SK-N-SH (cell line): ENCODE measurements around the gene OLR1. TPM values are rescaled to one million over a fixed set of nuclear protein-coding genes. Genes with fewer than 3 reads are reported as not detected.

ENCODE experiments used
- CTCF ChIA-PET: fragments of 300-600, 350-600 bp; formaldehyde crosslinking; extraction: SDS; loops from one replicate; lab custom pipeline; 2021; lab: Yijun Ruan, JAX
- POLR2A ChIA-PET: fragments of 350-600 bp; sonication (Branson Sonifier 250); formaldehyde crosslinking; extraction: SDS; loops from one replicate; lab custom pipeline; 2020; ENCODE audit warnings: antibody characterized with exemption, inconsistent platforms; lab: Yijun Ruan, JAX
- DNase-seq: peaks from one replicate; pipeline ENCODE4 v3.0.0; 2012
- H2AFZ ChIP-seq: fragments of 200-600 bp; sonication (generic); 2 replicates; pipeline ENCODE4 v1.8.1; 2016; ENCODE audit warnings: antibody characterized with exemption, mild to moderate bottlenecking, low read depth
- H3F3A ChIP-seq: fragments of 200-600 bp; sonication (generic); replicated peaks from 2 replicates; pipeline ENCODE3; 2016; ENCODE audit warnings: antibody characterized with exemption, mild to moderate bottlenecking; ENCODE audit not compliant: insufficient read depth
- H3K27ac ChIP-seq, 2 experiments: fragments of 200-500 bp in 1 of 2; fragments of 200-600 bp in 1 of 2; sonication (Bioruptor generic) in 1 of 2; sonication (generic), shearing (Covaris generic) in 1 of 2; 2 replicates each; pipeline versions ENCODE4 v1.5.1 to v1.6.1; 2014 to 2016; ENCODE audit warnings: low read depth in 2 of 2, inconsistent platforms in 1 of 2, low read length in 1 of 2, mild to moderate bottlenecking in 1 of 2, mixed read lengths in 1 of 2
- H3K27me3 ChIP-seq: fragments of 200-600 bp; sonication (generic), shearing (Covaris generic); 2 replicates; pipeline ENCODE4 v1.6.1; 2016; ENCODE audit warnings: mixed run types; ENCODE audit not compliant: insufficient read depth
- H3K36me3 ChIP-seq, 2 experiments: fragments of 200-500 bp in 1 of 2; fragments of 200-600 bp in 1 of 2; sonication (Bioruptor generic) in 1 of 2; sonication (generic) in 1 of 2; replicated peaks in 1 of 2; 2 replicates each; pipeline versions ENCODE3 to v1.5.1; 2014 to 2016; ENCODE audit warnings: low read length in 1 of 2, mild to moderate bottlenecking in 1 of 2; ENCODE audit not compliant: insufficient read depth in 2 of 2, control insufficient read depth in 1 of 2
- H3K4me1 ChIP-seq, 2 experiments: fragments of 200-500 bp in 1 of 2; fragments of 200-600 bp in 1 of 2; sonication (Bioruptor generic) in 1 of 2; sonication (generic), shearing (Covaris generic) in 1 of 2; 2 replicates each; pipeline versions ENCODE4 v1.5.1 to v1.6.1; 2014 to 2016; ENCODE audit warnings: low read depth in 1 of 2, low read length in 1 of 2, mixed run types in 1 of 2; ENCODE audit not compliant: insufficient read depth in 2 of 2, control insufficient read depth in 1 of 2
- H3K4me2 ChIP-seq: fragments of 200-600 bp; sonication (generic), shearing (Covaris generic); 2 replicates; pipeline ENCODE4 v1.6.1; 2017; ENCODE audit warnings: mixed run types
- H3K4me3 ChIP-seq, 2 experiments: fragments of 200-500 bp in 1 of 2; fragments of 200-600 bp in 1 of 2; sonication (Bioruptor generic) in 1 of 2; sonication (generic), shearing (Covaris generic) in 1 of 2; 2 replicates each; pipeline versions ENCODE4 v1.5.1 to v1.8.1; 2014 to 2016; ENCODE audit warnings: low read depth in 2 of 2, inconsistent platforms in 1 of 2, low read length in 1 of 2, mild to moderate bottlenecking in 1 of 2, mixed read lengths in 1 of 2, moderate library complexity in 1 of 2
- H3K79me2 ChIP-seq: fragments of 200-600 bp; sonication (generic); 2 replicates; pipeline ENCODE4 v1.8.1; 2017; ENCODE audit warnings: mild to moderate bottlenecking; ENCODE audit not compliant: insufficient read depth
- H3K9ac ChIP-seq: fragments of 200-600 bp; sonication (generic); 2 replicates; pipeline ENCODE4 v1.6.1; 2017; ENCODE audit warnings: mixed run types
- H3K9me2 ChIP-seq: fragments of 200-600 bp; sonication (generic); 2 replicates; pipeline ENCODE4 v1.6.1; 2017; ENCODE audit warnings: mixed run types
- H3K9me3 ChIP-seq: fragments of 200-600 bp; sonication (generic); 2 replicates; pipeline ENCODE4 v1.6.1; 2017; ENCODE audit warnings: mixed run types, mild to moderate bottlenecking, moderate library complexity
- H4K20me1 ChIP-seq: fragments of 200-600 bp; sonication (generic); 2 replicates; pipeline ENCODE4 v1.6.1; 2017; ENCODE audit warnings: mild to moderate bottlenecking, mixed run types; ENCODE audit not compliant: insufficient read depth
- CHD2 ChIP-seq: fragments of 150-350 bp; IDR thresholded peaks from 2 replicates; pipeline ENCODE4 v1.6.1; 2018; ENCODE audit warnings: low read length; ENCODE audit not compliant: partially characterized antibody
- EP300 ChIP-seq, 2 experiments: IDR thresholded peaks; 2 replicates each; pipeline versions ENCODE4 v1.4.0 to v1.6.1; 2012; ENCODE audit warnings: borderline replicate concordance in 1 of 2, low read depth in 1 of 2, low read length in 1 of 2
- FOSL2 ChIP-seq: IDR thresholded peaks from 2 replicates; pipeline ENCODE4 v1.4.0; 2012; ENCODE audit warnings: low read depth, mild to moderate bottlenecking, moderate library complexity, borderline replicate concordance
- FOXM1 ChIP-seq: IDR thresholded peaks from 2 replicates; pipeline ENCODE4 v1.4.0; 2012; ENCODE audit warnings: low read depth, mild to moderate bottlenecking
- GATA2 ChIP-seq: sonication (generic); formaldehyde crosslinking; IDR thresholded peaks from 2 replicates; pipeline ENCODE4 v1.5.0; 2020; ENCODE audit warnings: mild to moderate bottlenecking, missing genetic modification reagents
- JUND ChIP-seq: IDR thresholded peaks from 2 replicates; pipeline ENCODE4 v1.4.0; 2012
- NFIC ChIP-seq: IDR thresholded peaks from 2 replicates; pipeline ENCODE4 v1.4.0; 2012; ENCODE audit warnings: borderline replicate concordance
- NRF1 ChIP-seq: IDR thresholded peaks from 2 replicates; pipeline ENCODE4 v1.6.1; 2012; ENCODE audit warnings: low read depth, mild to moderate bottlenecking, low read length
- SIN3A ChIP-seq: IDR thresholded peaks from 2 replicates; pipeline ENCODE4 v1.6.1; 2012; ENCODE audit warnings: low read depth, mild to moderate bottlenecking, low read length, moderate library complexity, borderline replicate concordance
- TEAD4 ChIP-seq: IDR thresholded peaks from 2 replicates; pipeline ENCODE4 v1.4.0; 2012; ENCODE audit warnings: mild to moderate bottlenecking, borderline replicate concordance; ENCODE audit not compliant: insufficient read depth
- YY1 ChIP-seq: IDR thresholded peaks from 2 replicates; pipeline ENCODE4 v1.4.0; 2012; ENCODE audit warnings: low read depth, mild to moderate bottlenecking
- WGBS: methylation state at CpG from one replicate; pipeline ENCODE4 v1.1.6; 2017; ENCODE audit warnings: low lambda C conversion rate; 5-methylcytosine and 5-hydroxymethylcytosine counted together
- polyA plus RNA-seq, 3 experiments: library from polyadenylated mRNA; depleted of rRNA; stranded (reverse); fragments of >200 nt; gene quantifications; 2 replicates each; pipeline ENCODE4 v1.2.3, GENCODE V29; 2012
- TF ChIP-seq, protein P1 (sequence below): IDR thresholded peaks from 2 replicates; pipeline ENCODE4 v1.4.0; 2012; ENCODE audit warnings: low read depth, borderline replicate concordance
- TF ChIP-seq, protein P2 (sequence below): IDR thresholded peaks from 2 replicates; pipeline ENCODE4 v1.4.0; 2012; ENCODE audit warnings: low read depth
- TF ChIP-seq, protein P3 (sequence below): IDR thresholded peaks from 2 replicates; pipeline ENCODE4 v1.6.1; 2012; ENCODE audit warnings: mild to moderate bottlenecking, low read depth, low read length, moderate library complexity
- TF ChIP-seq, protein P4 (sequence below): IDR thresholded peaks from 2 replicates; pipeline ENCODE4; 2012

The OLR1 gene
- polyA plus RNA-seq, 1 of the 3 experiments (the other 2 are of a cell fraction): not detected

DNA sequence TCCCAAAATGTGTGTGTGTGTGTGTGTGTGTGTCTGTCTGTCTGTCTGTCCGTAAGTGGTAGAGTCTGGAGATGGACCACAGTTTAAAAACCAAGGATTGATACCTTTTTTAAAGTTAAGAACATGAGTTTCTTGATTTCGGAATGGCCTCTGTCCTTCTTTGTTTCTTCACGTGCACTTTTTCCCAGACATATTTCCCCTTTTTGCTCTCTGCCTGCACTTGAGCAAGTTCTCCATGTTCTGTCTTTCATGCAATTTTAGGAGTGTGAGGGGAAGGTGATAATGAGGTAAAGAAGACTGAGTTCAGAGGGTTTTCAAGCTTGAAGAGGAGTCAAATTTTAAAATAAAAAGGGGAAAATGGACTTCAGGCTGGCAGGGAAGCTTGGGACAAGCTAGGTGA, 12.7 kb downstream of the OLR1 start:
- no peak for TF ChIP-seq NRF1
- TF ChIP-seq FOXM1: no peak
- TF ChIP-seq, protein P1, sequence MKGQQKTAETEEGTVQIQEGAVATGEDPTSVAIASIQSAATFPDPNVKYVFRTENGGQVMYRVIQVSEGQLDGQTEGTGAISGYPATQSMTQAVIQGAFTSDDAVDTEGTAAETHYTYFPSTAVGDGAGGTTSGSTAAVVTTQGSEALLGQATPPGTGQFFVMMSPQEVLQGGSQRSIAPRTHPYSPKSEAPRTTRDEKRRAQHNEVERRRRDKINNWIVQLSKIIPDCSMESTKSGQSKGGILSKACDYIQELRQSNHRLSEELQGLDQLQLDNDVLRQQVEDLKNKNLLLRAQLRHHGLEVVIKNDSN: no peak
- TF ChIP-seq NFIC: no peak
- no peak for TF ChIP-seq FOSL2
- no peak for TF ChIP-seq GATA2
- no peak for TF ChIP-seq YY1
- TF ChIP-seq, protein P2, sequence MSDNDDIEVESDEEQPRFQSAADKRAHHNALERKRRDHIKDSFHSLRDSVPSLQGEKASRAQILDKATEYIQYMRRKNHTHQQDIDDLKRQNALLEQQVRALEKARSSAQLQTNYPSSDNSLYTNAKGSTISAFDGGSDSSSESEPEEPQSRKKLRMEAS: no peak
- TF ChIP-seq, protein P3, sequence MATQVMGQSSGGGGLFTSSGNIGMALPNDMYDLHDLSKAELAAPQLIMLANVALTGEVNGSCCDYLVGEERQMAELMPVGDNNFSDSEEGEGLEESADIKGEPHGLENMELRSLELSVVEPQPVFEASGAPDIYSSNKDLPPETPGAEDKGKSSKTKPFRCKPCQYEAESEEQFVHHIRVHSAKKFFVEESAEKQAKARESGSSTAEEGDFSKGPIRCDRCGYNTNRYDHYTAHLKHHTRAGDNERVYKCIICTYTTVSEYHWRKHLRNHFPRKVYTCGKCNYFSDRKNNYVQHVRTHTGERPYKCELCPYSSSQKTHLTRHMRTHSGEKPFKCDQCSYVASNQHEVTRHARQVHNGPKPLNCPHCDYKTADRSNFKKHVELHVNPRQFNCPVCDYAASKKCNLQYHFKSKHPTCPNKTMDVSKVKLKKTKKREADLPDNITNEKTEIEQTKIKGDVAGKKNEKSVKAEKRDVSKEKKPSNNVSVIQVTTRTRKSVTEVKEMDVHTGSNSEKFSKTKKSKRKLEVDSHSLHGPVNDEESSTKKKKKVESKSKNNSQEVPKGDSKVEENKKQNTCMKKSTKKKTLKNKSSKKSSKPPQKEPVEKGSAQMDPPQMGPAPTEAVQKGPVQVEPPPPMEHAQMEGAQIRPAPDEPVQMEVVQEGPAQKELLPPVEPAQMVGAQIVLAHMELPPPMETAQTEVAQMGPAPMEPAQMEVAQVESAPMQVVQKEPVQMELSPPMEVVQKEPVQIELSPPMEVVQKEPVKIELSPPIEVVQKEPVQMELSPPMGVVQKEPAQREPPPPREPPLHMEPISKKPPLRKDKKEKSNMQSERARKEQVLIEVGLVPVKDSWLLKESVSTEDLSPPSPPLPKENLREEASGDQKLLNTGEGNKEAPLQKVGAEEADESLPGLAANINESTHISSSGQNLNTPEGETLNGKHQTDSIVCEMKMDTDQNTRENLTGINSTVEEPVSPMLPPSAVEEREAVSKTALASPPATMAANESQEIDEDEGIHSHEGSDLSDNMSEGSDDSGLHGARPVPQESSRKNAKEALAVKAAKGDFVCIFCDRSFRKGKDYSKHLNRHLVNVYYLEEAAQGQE: no peak
- TF ChIP-seq EP300 (IDR thresholded peaks at IDR 0.05; ENCODE audit: borderline replicate concordance in 1 of 2, low read depth in 1 of 2, low read length in 1 of 2): no peak
- TF ChIP-seq SIN3A: no peak
- TF ChIP-seq, protein P4, sequence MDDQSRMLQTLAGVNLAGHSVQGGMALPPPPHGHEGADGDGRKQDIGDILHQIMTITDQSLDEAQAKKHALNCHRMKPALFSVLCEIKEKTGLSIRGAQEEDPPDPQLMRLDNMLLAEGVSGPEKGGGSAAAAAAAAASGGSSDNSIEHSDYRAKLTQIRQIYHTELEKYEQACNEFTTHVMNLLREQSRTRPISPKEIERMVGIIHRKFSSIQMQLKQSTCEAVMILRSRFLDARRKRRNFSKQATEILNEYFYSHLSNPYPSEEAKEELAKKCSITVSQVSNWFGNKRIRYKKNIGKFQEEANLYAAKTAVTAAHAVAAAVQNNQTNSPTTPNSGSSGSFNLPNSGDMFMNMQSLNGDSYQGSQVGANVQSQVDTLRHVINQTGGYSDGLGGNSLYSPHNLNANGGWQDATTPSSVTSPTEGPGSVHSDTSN: no peak
- TF ChIP-seq, all 33 proteins: peak for 0
- no peaks in the 10 kb centered on the region for H3K9me2 ChIP-seq
- H3K79me2 ChIP-seq: no peaks in the 10 kb centered on the region
- no peaks in the 10 kb centered on the region for H3K4me1 ChIP-seq
- H3F3A ChIP-seq: no peaks in the 10 kb centered on the region
- H3K36me3 ChIP-seq: no peaks in the 10 kb centered on the region
- no peak overlapping the region for H3K9ac ChIP-seq
- no peak overlapping the region for H3K4me2 ChIP-seq
- H3K27me3 ChIP-seq: peaks cover 17% of the 10 kb centered on the region; the same call in 1 of the 2 replicates
- H3K27ac ChIP-seq: no peak overlapping the region
- ChIA-PET CTCF (interaction anchor here (2.5 kb wide), 1 partner anchor 31 kb away, joined by 15 read pairs; no protein-coding TSS in a partner anchor), POLR2A (no interaction called here)
- H2AFZ ChIP-seq: no peak overlapping the region
- DNase-seq: no peak
- H3K4me3 ChIP-seq: no peak overlapping the region
- WGBS: 9% methylated on average over 3 of the region's 3 CpGs
- H3K9me3 ChIP-seq: no peaks in the 10 kb centered on the region
- H4K20me1 ChIP-seq: no peaks in the 10 kb centered on the region

DNA sequence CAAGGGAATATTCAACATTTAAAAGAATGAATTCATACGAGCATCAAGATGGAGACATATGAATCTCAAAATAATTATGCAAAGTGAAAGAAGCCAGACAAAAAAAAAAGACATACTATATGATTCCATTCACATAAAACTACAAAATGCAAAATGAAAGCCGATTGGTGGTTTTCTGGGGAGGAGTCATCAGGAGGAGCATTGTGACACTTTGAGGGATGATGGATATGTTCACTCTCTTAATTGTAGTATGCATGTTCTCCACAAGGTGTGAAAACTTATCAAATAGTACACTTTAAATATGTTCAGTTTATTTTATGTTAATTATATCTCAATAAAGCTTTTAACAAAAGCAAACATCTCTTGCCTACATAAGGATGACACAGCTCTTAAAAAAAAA, 13.5 kb downstream of the OLR1 start:
- Histone ChIP-seq H3K9ac (no peak overlapping the region), H3F3A (no peaks in the 10 kb centered on the region), H3K4me3 (no peak overlapping the region), H4K20me1 (no peaks in the 10 kb centered on the region), H3K36me3 (no peaks in the 10 kb centered on the region), H3K9me3 (no peaks in the 10 kb centered on the region), H3K27me3 (peaks cover 21% of the 10 kb centered on the region; the same call in 1 of the 2 replicates), H3K4me1 (peaks cover 0 to 2% of the 10 kb centered on the region in 2 experiments; a peak in 1 of 4 replicates), H3K9me2 (no peaks in the 10 kb centered on the region), H3K27ac (no peak overlapping the region)
- DNase-seq: no peak
- WGBS: 18% methylated on average over 2 of the region's 2 CpGs
- CTCF ChIA-PET: interaction anchor here (0.6 to 1.0 kb wide), 2 partner anchors 11 to 23 kb away, joined by 3 read pairs; no protein-coding TSS in a partner anchor
- TF ChIP-seq TEAD4 (no peak), CHD2 (no peak), EP300 (IDR thresholded peaks at IDR 0.05; ENCODE audit: borderline replicate concordance in 1 of 2, low read depth in 1 of 2, low read length in 1 of 2) (no peak), JUND (no peak)
- TF ChIP-seq, protein P3: no peak
- TF ChIP-seq, all 33 proteins: peak for 0
- POLR2A ChIA-PET: no interaction called here
- Histone ChIP-seq H2AFZ (no peak overlapping the region), H3K4me2 (no peak overlapping the region), H3K79me2 (no peaks in the 10 kb centered on the region)
